Epidermal melanocyte (primary cell): Measurements from ENCODE around the gene MAP2K5.

ENCODE experiments used
- DNase-seq: peaks from one replicate; pipeline ENCODE4 v3.0.0; 2011; ENCODE audit warnings: low spot score; ENCODE audit not compliant: insufficient read length

Gene MAP2K5

DNA sequence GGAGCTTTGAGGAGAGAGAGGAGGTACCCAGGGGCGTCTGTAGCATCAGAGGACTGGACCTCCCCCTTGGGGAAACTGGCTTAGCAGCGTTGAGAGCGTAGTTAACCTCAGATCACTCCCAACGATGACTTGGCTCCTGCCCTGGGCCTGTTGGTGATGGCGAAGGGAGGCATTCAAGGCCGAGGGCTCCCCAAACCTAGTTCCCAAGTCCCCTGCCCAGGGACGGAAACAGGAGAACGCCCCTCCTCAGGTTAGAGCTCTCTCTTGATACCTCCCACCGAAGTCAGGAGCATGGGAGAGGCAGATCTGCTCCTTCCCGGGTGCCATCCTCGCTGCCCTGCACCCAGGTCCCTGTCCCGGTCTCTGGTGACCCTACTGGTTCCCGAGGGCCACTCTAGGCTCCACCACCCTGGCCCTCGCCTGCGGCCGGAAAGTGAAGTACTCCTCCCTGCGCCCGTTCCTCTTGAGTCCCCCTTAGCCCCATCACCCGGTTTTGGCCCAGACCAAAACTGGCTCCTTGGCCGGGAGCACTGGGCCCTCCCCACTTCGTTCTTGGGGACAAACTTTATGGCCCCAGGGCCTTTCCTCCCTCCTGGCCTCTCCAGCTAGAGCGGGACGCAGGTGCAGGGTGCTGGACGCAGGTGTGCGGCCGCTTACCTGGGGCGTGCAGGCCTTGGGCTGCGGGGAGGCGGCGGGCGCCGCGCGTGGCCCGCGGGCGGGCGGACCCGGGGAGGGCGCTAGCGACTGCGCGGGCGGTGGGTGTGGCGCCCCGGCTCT is 280.2 kb downstream of the MAP2K5 start:
- no peak for DNase-seq

DNA sequence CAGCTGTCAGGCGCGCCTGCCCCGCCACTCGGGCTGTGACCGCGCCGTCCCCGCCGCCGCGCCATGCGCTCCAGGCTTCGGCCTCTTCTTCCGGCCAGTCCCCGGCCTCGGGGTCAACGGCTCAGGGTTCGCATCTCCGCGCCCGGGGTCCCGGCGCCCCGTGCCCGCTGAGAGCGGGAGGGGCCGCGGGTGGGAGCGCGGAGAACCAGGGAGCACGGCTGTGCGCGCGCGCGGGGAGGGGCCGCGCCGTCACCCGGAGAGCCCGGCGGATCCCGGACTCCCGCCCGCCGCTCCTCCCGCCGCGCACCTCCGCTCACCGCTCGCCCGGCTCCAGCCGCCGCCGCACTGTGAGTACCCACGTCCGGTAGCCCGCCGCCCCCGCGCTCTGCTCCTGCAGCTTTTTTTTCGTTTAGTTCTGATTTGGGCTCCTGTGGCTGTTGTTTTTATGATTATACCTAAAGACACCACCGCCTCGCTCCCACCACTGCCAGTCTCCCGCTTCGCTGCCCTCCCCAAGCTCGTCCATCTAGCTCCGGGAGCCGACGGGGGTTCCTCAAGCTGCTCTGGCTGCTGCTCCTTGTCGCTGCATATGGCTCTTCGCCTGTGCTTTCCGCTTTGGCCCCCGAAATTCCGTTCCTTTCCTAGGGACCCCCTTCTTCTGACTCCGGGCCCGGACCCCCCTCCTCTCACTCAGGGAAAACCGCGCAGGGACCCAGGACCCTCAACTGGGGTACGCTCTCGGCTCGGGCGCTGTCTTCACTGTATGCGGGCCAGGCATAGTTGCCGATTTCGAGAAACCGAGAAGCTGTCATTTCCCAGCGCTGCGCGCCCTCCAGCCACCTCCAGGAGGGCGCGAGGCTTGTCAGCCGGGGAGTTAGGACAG is 281.1 kb downstream of the MAP2K5 start:
- no peak for DNase-seq

DNA sequence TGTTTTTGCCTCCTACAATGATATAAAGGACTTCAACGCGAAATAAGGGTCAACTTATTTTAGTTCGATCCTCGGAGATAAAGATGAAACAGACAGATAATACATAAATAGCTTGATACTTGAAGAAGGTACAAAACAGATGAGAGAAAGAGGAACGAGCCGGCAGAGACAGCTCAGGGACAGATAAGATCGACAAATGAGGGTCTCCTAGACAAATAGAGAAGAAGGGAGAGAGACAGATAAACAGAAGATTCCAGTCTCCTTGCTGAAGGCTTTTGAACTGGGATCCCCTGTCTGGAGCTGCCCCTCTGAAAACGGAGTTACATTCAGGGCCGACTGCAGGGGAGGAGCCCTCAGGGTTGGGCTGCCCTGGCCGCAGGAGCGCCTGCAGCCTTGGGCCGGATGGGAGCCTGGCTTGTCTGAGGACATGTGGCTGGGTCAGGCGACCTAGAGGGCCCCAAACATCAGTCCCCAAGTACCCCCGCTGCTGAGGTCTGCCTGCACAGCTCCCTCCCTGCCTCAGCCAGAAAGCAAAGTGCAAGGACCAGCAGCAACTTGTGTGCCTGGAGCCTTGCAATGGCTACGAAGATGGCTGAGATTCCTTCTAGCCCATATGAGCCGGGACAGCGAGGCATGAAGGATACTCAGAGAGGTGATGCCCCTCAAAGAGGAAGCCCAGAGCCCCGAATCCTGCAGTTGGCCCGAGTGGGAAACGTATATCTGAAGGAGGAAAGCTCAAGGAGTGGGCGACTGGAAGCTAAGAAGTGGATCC is 281.9 kb downstream of the MAP2K5 start:
- no peak for DNase-seq

DNA sequence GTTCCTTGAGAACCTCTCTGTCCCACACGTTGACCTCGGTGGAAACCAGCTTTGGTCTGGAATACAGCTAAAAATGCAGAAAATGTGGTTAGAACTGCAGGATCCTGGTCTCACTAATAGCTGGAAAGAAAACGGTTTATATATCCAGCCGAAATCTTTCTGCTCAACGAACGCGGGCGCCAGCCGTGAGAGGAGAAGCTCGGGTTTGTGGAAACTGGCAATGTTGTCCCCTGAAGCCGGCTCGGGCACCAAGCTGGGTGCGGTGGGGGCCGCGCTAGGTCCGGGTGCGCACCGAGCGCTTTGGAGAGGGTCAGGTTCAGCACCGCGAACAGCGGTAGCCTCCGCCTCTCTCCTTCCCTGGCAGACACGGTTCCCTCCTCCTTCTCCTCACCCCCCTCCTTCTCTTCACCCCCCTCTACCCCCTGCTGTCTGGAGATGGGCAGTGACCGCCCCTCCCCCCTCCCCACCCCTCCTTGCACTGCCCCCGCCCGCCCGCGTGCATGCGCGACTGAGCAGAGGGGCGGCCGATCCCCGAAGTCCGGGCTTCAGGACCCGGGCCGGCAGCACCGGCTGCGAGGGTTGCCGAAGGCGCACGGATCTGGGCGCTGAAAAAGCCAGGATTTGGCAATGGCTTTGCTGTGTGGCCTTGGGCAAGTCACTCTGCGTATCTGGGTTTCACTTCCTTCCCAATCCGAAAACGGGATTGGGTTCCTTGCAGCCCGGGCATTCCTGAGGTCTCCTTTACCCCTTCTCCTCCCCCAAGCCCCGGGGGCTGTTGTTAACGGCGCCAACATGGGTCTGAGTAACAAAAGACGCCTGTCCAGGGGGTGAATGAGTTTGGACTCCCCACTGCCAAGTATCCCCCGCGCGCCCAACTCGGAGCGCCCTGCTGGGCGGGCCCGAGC is 282.7 kb downstream of the MAP2K5 start, which contains the start of gene SKOR1:
SKOR1 (plus strand) TSS at position 534 of the 905 bp plus-strand sequence; CDS start at position 628, 94 bp downstream.
- DNase-seq = no peak

DNA sequence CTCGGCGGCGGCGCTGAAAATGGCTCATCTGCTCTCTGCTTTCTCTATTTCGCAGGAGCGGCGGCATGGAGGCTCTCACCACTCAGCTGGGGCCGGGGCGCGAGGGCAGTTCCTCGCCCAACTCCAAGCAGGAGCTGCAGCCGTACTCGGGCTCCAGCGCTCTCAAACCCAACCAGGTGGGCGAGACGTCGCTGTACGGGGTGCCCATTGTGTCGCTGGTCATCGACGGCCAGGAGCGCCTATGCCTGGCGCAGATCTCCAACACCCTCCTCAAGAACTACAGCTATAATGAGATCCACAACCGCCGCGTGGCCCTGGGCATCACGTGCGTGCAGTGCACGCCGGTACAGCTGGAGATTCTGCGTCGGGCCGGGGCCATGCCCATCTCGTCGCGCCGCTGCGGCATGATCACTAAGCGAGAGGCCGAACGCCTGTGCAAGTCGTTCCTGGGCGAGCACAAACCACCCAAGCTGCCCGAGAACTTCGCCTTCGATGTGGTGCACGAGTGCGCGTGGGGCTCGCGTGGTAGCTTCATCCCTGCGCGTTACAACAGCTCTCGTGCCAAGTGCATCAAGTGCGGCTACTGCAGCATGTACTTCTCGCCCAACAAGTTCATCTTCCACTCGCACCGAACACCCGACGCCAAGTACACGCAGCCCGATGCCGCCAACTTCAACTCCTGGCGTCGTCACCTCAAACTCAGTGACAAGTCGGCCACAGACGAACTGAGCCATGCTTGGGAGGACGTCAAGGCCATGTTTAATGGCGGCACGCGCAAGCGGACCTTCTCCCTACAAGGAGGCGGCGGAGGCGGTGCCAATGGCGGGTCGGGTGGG is 283.6 kb downstream of the MAP2K5 start:
- DNase-seq = no peak

DNA sequence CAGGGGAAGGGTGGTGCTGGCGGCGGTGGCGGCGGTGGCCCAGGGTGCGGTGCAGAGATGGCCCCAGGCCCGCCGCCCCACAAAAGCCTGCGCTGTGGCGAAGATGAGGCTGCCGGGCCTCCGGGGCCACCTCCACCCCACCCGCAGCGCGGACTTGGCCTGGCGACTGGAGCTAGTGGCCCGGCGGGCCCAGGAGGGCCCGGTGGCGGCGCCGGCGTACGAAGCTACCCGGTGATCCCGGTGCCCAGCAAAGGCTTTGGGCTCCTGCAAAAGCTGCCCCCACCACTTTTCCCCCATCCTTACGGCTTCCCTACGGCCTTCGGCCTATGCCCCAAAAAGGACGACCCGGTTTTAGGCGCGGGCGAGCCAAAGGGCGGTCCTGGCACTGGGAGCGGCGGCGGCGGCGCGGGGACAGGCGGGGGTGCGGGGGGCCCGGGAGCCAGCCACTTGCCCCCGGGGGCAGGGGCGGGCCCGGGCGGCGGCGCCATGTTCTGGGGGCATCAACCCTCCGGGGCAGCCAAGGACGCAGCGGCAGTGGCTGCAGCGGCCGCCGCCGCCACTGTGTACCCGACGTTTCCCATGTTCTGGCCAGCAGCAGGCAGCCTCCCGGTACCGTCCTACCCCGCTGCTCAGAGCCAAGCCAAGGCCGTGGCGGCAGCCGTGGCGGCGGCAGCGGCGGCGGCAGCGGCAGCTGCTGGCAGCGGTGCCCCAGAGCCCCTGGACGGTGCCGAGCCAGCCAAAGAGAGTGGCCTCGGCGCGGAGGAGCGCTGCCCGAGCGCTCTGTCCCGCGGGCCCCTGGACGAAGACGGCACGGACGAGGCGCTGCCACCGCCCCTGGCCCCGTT is 284.4 kb downstream of the MAP2K5 start:
- no peak for DNase-seq

DNA sequence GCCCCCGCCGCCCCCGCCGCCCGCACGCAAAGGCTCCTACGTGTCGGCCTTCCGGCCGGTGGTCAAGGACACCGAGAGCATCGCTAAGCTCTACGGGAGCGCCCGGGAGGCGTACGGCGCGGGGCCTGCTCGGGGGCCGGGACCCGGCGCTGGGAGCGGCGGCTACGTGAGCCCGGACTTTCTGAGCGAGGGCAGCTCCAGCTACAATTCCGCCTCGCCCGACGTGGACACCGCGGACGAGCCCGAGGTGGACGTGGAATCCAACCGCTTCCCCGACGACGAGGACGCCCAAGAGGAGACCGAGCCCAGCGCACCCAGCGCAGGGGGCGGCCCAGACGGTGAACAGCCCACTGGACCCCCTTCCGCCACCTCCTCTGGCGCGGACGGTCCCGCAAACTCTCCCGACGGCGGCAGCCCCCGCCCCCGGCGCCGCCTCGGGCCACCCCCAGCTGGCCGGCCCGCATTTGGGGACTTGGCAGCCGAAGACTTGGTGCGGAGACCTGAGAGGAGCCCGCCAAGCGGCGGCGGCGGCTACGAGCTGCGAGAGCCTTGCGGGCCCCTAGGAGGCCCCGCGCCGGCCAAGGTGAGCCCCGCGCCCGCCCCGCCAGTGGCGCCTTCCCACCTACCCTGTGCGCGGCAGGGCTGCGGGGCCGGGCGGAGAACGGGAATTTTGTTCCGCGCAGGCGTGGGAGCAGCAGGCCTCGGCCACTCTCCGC is 285.2 kb downstream of the MAP2K5 start:
- DNase-seq = no peak

DNA sequence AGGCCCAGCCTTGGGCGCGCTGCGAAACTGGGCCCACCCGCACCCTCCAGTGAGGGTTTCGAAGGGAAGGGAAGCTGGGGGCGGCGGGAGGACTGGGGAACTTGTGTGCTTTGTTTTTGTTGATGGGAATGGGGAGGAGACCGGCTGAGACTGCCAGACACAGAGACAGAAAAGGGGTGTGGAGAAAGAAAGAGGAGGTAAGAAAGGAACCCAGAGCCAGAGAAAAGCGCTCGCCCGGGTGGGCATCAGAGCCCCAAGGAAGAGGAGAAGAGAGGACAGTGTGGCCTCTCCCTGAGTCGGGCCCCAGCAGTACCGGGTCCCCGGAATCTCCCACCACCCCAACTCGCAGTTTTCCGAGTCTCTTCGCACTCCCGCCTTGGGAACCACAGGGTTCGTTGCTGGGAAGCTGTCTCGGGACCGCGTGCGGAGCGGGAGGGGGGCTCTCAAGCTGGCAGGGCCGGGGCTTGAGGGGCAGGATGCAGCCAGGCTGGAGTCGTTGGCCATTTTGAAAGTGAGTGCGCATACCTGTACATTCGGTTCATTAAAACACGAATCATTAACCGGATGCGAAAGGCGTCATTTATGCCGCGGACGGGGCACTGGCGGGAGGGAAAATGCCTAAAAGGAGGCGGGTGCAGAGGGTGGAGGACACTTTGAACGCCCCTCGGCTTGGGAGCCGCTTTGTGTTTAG is 285.9 kb downstream of the MAP2K5 start:
- no peak for DNase-seq

DNA sequence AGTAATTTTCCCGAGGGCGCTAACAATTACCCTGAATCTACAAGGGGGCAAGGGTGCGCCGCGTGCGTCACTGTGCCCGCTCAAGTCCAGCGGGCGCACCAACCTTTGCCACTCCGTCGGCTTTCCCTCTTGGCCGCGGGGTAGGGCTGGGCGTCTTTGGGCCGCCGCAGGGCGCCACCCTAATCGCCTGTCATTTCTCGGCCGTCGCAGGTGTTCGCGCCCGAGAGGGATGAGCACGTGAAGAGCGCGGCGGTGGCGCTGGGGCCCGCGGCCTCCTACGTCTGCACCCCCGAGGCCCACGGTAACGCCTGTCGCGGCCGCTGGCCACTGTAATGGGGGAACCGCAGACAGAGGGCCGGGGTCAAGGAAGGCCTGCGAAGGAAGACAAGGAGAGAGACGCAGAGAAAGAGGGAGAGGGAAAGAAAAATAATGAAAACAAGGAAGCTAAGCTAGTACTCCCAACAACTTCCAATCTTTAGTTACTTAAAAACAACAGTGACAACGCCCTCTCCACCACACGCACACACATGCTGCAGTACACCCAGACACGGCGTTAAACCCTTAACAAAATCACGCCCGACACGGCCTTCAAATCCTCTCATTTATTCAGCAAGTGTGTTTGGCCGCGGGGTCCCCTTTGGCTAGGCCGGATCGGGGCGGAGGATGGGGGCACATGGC is 286.6 kb downstream of the MAP2K5 start:
- DNase-seq = no peak

DNA sequence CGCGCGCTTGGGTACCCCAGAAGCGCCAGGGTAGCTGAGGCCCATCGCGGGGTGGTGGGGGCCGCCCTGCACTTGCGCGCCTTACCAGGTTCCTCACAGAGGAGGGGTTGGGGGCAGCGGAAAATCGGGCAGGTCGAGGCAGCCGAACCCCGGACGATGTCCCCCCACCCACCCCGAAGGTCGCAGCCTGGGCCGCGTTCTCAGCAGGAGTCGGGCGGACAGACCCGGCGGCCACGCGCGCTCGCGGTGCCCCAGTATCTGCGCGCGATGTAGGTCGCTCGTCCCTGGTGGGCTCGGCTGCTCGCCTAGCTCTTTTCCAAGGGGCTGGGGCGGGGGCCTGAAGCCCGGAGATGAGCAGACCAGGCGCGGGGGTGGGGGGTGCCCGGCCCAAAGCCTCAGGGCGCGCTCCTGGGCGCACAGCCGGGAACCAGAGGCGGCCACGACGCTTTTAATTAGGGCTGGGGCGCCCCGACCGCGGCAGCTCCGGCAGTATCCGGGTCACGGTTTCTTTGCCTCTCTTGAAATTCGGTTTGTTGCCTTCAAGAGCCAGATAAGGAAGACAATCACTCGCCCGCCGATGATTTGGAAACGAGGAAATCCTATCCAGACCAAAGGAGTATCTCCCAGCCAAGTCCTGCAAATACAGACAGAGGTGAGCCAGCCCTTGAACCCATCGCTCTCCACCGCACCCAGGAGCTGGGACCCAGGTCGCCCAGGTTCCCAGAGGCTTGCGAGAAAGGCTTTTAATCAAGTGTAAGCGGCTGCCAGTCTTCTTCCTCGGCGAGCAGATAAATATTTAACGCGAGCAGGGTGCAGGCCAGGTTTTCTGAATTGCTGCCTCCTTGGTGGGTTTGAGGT is 287.4 kb downstream of the MAP2K5 start:
- DNase-seq = no peak

DNA sequence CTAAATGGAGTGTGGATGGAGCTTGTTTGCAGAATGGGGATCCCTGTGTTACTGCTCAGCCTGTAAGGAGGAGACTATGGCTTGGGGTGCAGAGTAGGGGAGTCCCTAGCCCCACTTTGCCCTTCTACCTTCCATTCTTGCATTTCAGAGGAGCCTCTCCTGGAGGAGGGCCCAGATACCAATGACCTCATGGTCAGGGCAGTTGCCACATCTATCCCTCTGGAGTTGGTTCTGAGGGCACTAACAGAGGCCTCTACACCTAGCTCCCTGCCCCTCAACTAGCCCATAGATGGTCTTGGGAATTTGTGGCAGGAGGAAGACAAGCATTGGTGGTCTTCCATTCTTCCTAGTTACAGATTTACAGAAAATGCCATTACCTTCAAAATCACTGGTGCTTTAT is 288.9 kb downstream of the MAP2K5 start:
- DNase-seq = no peak

DNA sequence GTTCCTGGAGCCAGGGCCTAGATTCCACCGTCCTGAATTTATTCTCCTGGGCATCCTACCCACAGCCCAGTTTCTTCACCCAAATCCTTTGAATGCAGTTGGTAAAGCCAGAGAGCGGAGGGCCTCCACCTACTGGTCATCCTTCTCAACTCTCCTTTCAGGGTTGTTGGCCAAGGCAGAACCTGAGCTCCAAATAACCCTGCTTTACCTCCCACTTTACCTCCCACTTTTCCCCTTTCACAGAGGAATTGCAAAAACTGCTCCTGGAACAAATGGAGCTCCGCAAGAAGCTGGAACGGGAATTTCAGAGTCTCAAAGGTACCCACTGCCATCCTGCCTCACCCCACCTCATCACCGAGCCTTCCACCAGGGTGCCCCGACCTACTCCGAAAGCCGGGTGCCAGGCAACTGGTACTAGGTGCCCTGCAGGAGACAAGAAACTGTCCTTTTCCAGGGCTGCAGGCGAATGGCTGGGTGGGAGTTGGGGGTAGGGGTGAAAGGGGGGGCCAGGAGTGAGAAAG is 289.6 kb downstream of the MAP2K5 start:
- DNase-seq = no peak

DNA sequence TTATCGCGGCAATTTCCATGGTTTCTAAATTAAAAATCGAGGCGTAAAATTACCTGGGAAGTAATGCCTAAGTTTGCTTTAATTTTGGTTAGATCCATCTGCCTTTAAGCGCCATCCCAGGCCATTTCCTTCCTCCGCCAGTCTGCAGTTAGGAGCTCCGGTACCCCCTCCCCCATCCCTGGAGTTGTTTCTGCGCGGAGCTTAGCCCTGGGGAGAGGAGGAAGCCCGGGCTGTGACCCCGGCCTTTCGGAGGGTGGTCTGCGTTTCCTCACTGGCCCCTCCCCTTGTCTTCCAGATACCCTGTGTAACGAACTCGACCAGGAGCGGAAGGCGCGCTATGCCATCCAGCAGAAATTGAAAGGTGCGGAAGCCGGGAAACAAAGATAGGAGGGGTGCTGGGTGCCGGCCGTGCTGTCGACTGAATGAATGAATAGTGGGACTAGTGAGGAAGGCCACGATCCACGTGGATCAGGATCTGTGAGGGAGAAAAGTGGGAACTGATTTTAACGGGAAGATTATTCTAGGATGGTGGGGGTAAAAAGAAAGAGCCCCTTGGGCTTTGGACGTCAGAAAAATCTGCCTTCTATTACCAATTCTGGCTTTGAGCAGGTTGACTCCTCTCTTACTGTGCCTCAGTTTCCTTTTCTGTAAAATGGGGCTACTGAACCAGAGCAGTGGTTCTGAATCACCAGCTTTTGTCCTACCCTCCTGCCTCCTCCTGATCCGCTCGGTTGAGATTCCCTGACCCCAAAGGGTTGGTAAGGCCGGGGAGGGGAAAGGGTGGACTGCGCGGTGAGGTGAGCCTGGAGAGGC is 290.6 kb downstream of the MAP2K5 start:
- DNase-seq = no peak

DNA sequence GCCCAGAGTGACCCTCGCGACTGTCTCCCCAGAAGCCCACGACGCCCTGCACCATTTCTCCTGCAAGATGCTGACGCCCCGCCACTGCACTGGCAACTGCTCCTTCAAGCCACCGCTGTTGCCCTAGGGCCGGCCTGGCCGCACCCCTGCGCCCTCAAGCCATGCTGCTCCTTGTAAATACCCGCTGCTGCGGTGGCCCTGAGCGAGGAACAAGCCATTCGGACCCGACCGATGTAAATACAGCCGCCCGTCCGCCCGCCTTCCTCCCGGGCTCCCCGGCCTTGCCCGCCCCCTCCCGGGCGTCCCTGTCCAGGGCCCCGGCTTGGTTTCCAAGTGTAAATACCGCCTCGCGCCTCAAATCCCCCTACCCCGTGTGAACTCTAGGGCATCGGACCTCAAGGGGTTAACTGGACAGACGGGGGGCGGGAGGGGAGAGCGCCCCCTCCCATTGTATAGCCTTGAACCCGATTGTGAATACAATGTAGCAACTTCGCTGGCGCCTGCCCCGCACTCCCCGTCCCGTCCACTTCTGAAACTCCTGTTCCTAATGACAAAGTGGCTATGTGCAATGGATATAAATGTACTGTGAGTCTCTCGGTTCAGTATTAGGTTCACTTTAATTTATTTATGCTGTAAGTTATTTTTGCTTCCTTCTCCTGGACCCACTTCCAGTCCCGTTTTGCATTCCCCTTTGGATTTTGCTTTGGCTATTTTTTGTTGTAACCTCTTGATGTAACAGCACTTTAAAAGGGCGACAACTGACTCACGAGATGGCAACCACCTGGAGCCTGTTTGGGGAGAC is 291.4 kb downstream of the MAP2K5 start:
- no peak for DNase-seq
